Mucosa of stomach (tissue), 1 donor: ENCODE data around the gene GNAZ.

Experiments used
- H3K27me3 ChIP-seq: one replicate; pipeline ENCODE4 v1.7.0; 2013; ENCODE audit warnings: mild to moderate bottlenecking, low read length; ENCODE audit not compliant: control insufficient read depth, insufficient read depth
- H3K36me3 ChIP-seq: one replicate; pipeline ENCODE4 v1.7.0; 2013; ENCODE audit warnings: low read length; ENCODE audit not compliant: control insufficient read depth, insufficient read depth
- H3K4me1 ChIP-seq: one replicate; pipeline ENCODE4 v1.7.0; 2013; ENCODE audit warnings: mild to moderate bottlenecking, low read length; ENCODE audit not compliant: control insufficient read depth, insufficient read depth
- H3K4me3 ChIP-seq: one replicate; pipeline ENCODE4 v1.7.0; 2013; ENCODE audit warnings: low read length
- H3K9ac ChIP-seq: one replicate; pipeline ENCODE4 v1.7.0; 2013; ENCODE audit warnings: mild to moderate bottlenecking, low read length, moderate library complexity
- H3K9me3 ChIP-seq: one replicate; pipeline ENCODE4 v1.7.0; 2013; ENCODE audit warnings: mild to moderate bottlenecking, low read length, moderate library complexity; ENCODE audit not compliant: control insufficient read depth
- donor health status: Pancreatic carcinoma.

The GNAZ gene

GRCh38 chr22:23077627-23078461, 7.5 kb downstream of the GNAZ start:
- Histone ChIP-seq H3K4me3 (no peak overlapping the region), H3K27me3 (no peaks in the 10 kb centered on the region), H3K9me3 (no peaks in the 10 kb centered on the region), H3K4me1 (peaks cover 39% of the 10 kb centered on the region), H3K9ac (no peak overlapping the region), H3K36me3 (no peaks in the 10 kb centered on the region)

- no peaks in the 10 kb centered on the region for H3K9me3 ChIP-seq
- H3K4me3 ChIP-seq, result no peak overlapping the region
- no peaks in the 10 kb centered on the region for H3K27me3 ChIP-seq
- H3K4me1 ChIP-seq, result peaks cover 39% of the 10 kb centered on the region
- H3K36me3 ChIP-seq, result no peaks in the 10 kb centered on the region
- H3K9ac ChIP-seq, result no peak overlapping the region
Observed at GRCh38 chr22:23078462-23078787, 8.1 kb downstream of the GNAZ start.

GRCh38 chr22:23079240-23079768, 9.0 kb downstream of the GNAZ start:
- Histone ChIP-seq H3K27me3 (no peaks in the 10 kb centered on the region), H3K9me3 (no peaks in the 10 kb centered on the region), H3K36me3 (no peaks in the 10 kb centered on the region), H3K4me1 (peaks cover 39% of the 10 kb centered on the region), H3K9ac (no peak overlapping the region), H3K4me3 (no peak overlapping the region)

GRCh38 chr22:23079814-23080521, 9.6 kb downstream of the GNAZ start:
- Histone ChIP-seq H3K9ac (no peak overlapping the region), H3K27me3 (no peaks in the 10 kb centered on the region), H3K36me3 (no peaks in the 10 kb centered on the region), H3K4me3 (no peak overlapping the region), H3K4me1 (peaks cover 39% of the 10 kb centered on the region), H3K9me3 (no peaks in the 10 kb centered on the region)

- Histone ChIP-seq H3K36me3 (no peaks in the 10 kb centered on the region), H3K4me1 (peaks cover 33% of the 10 kb centered on the region), H3K9ac (no peak overlapping the region), H3K4me3 (no peak overlapping the region), H3K27me3 (no peaks in the 10 kb centered on the region), H3K9me3 (no peaks in the 10 kb centered on the region)
Observed at GRCh38 chr22:23080613-23081290, 10.4 kb downstream of the GNAZ start.

- Histone ChIP-seq H3K36me3 (no peaks in the 10 kb centered on the region), H3K9ac (no peak overlapping the region), H3K9me3 (no peaks in the 10 kb centered on the region), H3K4me3 (no peak overlapping the region), H3K4me1 (peaks cover 33% of the 10 kb centered on the region), H3K27me3 (no peaks in the 10 kb centered on the region)
Observed at GRCh38 chr22:23082534-23083314, 12.4 kb downstream of the GNAZ start.

- Histone ChIP-seq H3K27me3 (no peaks in the 10 kb centered on the region), H3K4me1 (peaks cover 32% of the 10 kb centered on the region), H3K36me3 (no peaks in the 10 kb centered on the region), H3K9ac (no peak overlapping the region), H3K9me3 (no peaks in the 10 kb centered on the region), H3K4me3 (no peak overlapping the region)
Observed at GRCh38 chr22:23083315-23084021, 13.1 kb downstream of the GNAZ start.

- Histone ChIP-seq H3K36me3 (no peaks in the 10 kb centered on the region), H3K4me1 (peaks cover 22% of the 10 kb centered on the region), H3K27me3 (no peaks in the 10 kb centered on the region), H3K9me3 (no peaks in the 10 kb centered on the region), H3K4me3 (no peak overlapping the region), H3K9ac (no peak overlapping the region)
Observed at GRCh38 chr22:23084453-23085350, 14.4 kb downstream of the GNAZ start.

GRCh38 chr22:23085351-23085671, 15.0 kb downstream of the GNAZ start:
- Histone ChIP-seq H3K9me3 (no peaks in the 10 kb centered on the region), H3K4me1 (peaks cover 16% of the 10 kb centered on the region), H3K27me3 (no peaks in the 10 kb centered on the region), H3K36me3 (no peaks in the 10 kb centered on the region), H3K4me3 (no peak overlapping the region), H3K9ac (no peak overlapping the region)

- H3K36me3 ChIP-seq, result no peaks in the 10 kb centered on the region
- H3K27me3 ChIP-seq, result no peaks in the 10 kb centered on the region
- H3K9me3 ChIP-seq, result no peaks in the 10 kb centered on the region
- no peak overlapping the region for H3K4me3 ChIP-seq
- H3K4me1 ChIP-seq, result peaks cover 14% of the 10 kb centered on the region
- H3K9ac ChIP-seq, result no peak overlapping the region
Observed at GRCh38 chr22:23085785-23086184, 15.5 kb downstream of the GNAZ start.
